Loucy (cell line): ENCODE results near the gene C16orf89.

Experiments used
- H2AFZ ChIP-seq: fragments of 200-600 bp; sonication (generic); 2 replicates; pipeline ENCODE4 v1.6.0; 2016; ENCODE audit warnings: antibody characterized with exemption, mild to moderate bottlenecking, low read length, moderate library complexity
- H3F3A ChIP-seq: fragments of 200-600 bp; 2 replicates; pipeline ENCODE4 v1.6.0; 2016; ENCODE audit warnings: antibody characterized with exemption, low read depth, mild to moderate bottlenecking
- H3K27me3 ChIP-seq: fragments of 200-600 bp; sonication (generic); 2 replicates; pipeline ENCODE4 v1.6.1; 2014; ENCODE audit warnings: low read length, mild to moderate bottlenecking; ENCODE audit not compliant: insufficient read depth, poor library complexity, severe bottlenecking
- H3K36me3 ChIP-seq: fragments of 200-600 bp; sonication (generic); 2 replicates; pipeline ENCODE4 v1.6.1; 2016; ENCODE audit warnings: low read length; ENCODE audit not compliant: insufficient read depth
- H3K4me1 ChIP-seq: fragments of 200-600 bp; sonication (generic); 2 replicates; pipeline ENCODE4 v1.5.1; 2014; ENCODE audit warnings: low read length, mild to moderate bottlenecking; ENCODE audit not compliant: insufficient read depth, poor library complexity, severe bottlenecking
- H3K4me2 ChIP-seq: fragments of 200-600 bp; sonication (generic); 2 replicates; pipeline ENCODE4 v1.6.0; 2014; ENCODE audit warnings: antibody characterized with exemption, low read length, low read depth, mild to moderate bottlenecking; ENCODE audit not compliant: poor library complexity, severe bottlenecking
- H3K4me3 ChIP-seq: fragments of 200-600 bp; sonication (generic); 2 replicates; pipeline ENCODE4 v1.5.1; 2014; ENCODE audit warnings: low read length, mild to moderate bottlenecking, mixed read lengths; ENCODE audit not compliant: poor library complexity, severe bottlenecking
- H3K79me2 ChIP-seq: fragments of 200-600 bp; sonication (generic); 2 replicates; pipeline ENCODE4 v1.6.1; 2014; ENCODE audit warnings: low read length; ENCODE audit not compliant: insufficient read depth
- H3K9ac ChIP-seq: fragments of 200-600 bp; sonication (generic); 2 replicates; pipeline ENCODE4 v1.6.0; 2014; ENCODE audit warnings: mild to moderate bottlenecking, low read depth, low read length, moderate library complexity; ENCODE audit not compliant: poor library complexity, severe bottlenecking
- H3K9me2 ChIP-seq: fragments of 200-600 bp; sonication (generic); replicated peaks from 2 replicates; pipeline ENCODE4 v1.6.1; 2016; ENCODE audit warnings: low read depth, low read length, mixed read lengths
- H3K9me3 ChIP-seq: fragments of 200-600 bp; sonication (generic); 2 replicates; pipeline ENCODE4 v1.6.1; 2014; ENCODE audit warnings: mild to moderate bottlenecking, antibody characterized with exemption, low read length, low read depth; ENCODE audit not compliant: insufficient read depth
- H4K20me1 ChIP-seq: fragments of 200-600 bp; sonication (generic); 2 replicates; pipeline ENCODE4 v1.6.0; 2014; ENCODE audit warnings: antibody characterized with exemption, low read length, mild to moderate bottlenecking; ENCODE audit not compliant: insufficient read depth, poor library complexity, severe bottlenecking
- CTCF ChIP-seq: fragments of 200-600 bp; sonication (generic); conservative IDR thresholded peaks from 2 replicates; pipeline ENCODE4 v1.5.1; 2014; ENCODE audit warnings: mild to moderate bottlenecking, antibody characterized with exemption, low read length
- EZH2phosphoT487 ChIP-seq: fragments of 200-600 bp; IDR thresholded peaks from 2 replicates; pipeline ENCODE4 v1.6.1; 2018; ENCODE audit warnings: antibody characterized with exemption, mild to moderate bottlenecking, moderate library complexity, borderline replicate concordance

C16orf89 gene

GRCh38 chr16:5060073-5060641, 5.6 kb downstream of the C16orf89 start:
- no peaks in the 10 kb centered on the region for H3K9me3 ChIP-seq
- no peaks in the 10 kb centered on the region for H3K36me3 ChIP-seq
- H3K4me2 ChIP-seq: no peak overlapping the region
- H4K20me1 ChIP-seq: no peaks in the 10 kb centered on the region
- H3K79me2 ChIP-seq: no peaks in the 10 kb centered on the region
- no peaks in the 10 kb centered on the region for H3K9me2 ChIP-seq
- H3K4me1 ChIP-seq: no peaks in the 10 kb centered on the region
- H3K4me3 ChIP-seq: no peak overlapping the region
- no peaks in the 10 kb centered on the region for H3K27me3 ChIP-seq
- no peak overlapping the region for H2AFZ ChIP-seq
- H3K9ac ChIP-seq: no peak overlapping the region
- TF ChIP-seq EZH2phosphoT487 (no peak), CTCF (no peak)
- H3F3A ChIP-seq: no peaks in the 10 kb centered on the region

- no peaks in the 10 kb centered on the region for H4K20me1 ChIP-seq
- no peaks in the 10 kb centered on the region for H3K27me3 ChIP-seq
- no peaks in the 10 kb centered on the region for H3K4me1 ChIP-seq
- H3K36me3 ChIP-seq: no peaks in the 10 kb centered on the region
- H3K9me2 ChIP-seq: no peaks in the 10 kb centered on the region
- H3K9me3 ChIP-seq: no peaks in the 10 kb centered on the region
- H2AFZ ChIP-seq: no peak overlapping the region
- H3F3A ChIP-seq: no peaks in the 10 kb centered on the region
- H3K79me2 ChIP-seq: no peaks in the 10 kb centered on the region
- no peak overlapping the region for H3K4me3 ChIP-seq
- H3K9ac ChIP-seq: no peak overlapping the region
- no peak overlapping the region for H3K4me2 ChIP-seq
- no peak for TF ChIP-seq EZH2phosphoT487
- TF ChIP-seq CTCF: no peak
Measured at GRCh38 chr16:5059386-5060072, 6.2 kb downstream of the C16orf89 start.

- Histone ChIP-seq H3K9me3 (no peaks in the 10 kb centered on the region), H3K79me2 (no peaks in the 10 kb centered on the region), H3K9ac (no peak overlapping the region), H3K27me3 (no peaks in the 10 kb centered on the region), H3K4me3 (no peak overlapping the region), H4K20me1 (no peaks in the 10 kb centered on the region), H3K4me1 (no peaks in the 10 kb centered on the region), H3K4me2 (no peak overlapping the region), H3K36me3 (no peaks in the 10 kb centered on the region), H3K9me2 (no peaks in the 10 kb centered on the region), H3F3A (no peaks in the 10 kb centered on the region), H2AFZ (no peak overlapping the region)
- TF ChIP-seq CTCF (no peak), EZH2phosphoT487 (no peak)
Measured at GRCh38 chr16:5058476-5058875, 7.3 kb downstream of the C16orf89 start.
